GM11168 (cell line): Measurements from ENCODE around the gene RGS9.
"Not testable (repeated sequence)": the region's sequence is repeated elsewhere in the genome, so short reads cannot be mapped to it uniquely, and the experiment has no call there.

Experiments used
- in situ Hi-C: fragments of 300-500 bp; cut with MboI; formaldehyde crosslinking; loops from one replicate; pipeline ENCODE4 v1.12.0; 2022; ENCODE audit warnings: low sequenced_read_pairs; ENCODE audit not compliant: unreplicated experiment

RGS9 gene

GRCh38 chr17:65137021-65137939 is at the start of gene RGS9:
Gene RGS9, plus strand, starts transcription at chr17:65137370. Its CDS starts 171 bp downstream, at chr17:65137541.
- in situ Hi-C loops: no loop called here

GRCh38 chr17:65088621-65089360 is 48.4 kb upstream of the RGS9 start:
- in situ Hi-C loops: no loop called here

- in situ Hi-C loops: no loop called here
Observed at GRCh38 chr17:65092262-65092661, 44.9 kb upstream of the RGS9 start.

- in situ Hi-C loops: not testable (repeated sequence)
Observed at GRCh38 chr17:65092721-65093356, 44.3 kb upstream of the RGS9 start.

GRCh38 chr17:65093930-65094329 is 43.2 kb upstream of the RGS9 start:
- in situ Hi-C loops: no loop called here

- in situ Hi-C loops: no loop called here
Observed at GRCh38 chr17:65095465-65095864, 41.7 kb upstream of the RGS9 start.

- in situ Hi-C loops: not testable (repeated sequence)
Observed at GRCh38 chr17:65096382-65096781, 40.8 kb upstream of the RGS9 start.

- in situ Hi-C loops: no loop called here
Observed at GRCh38 chr17:65097110-65097509, 40.1 kb upstream of the RGS9 start.

- in situ Hi-C loops: no loop called here
Observed at GRCh38 chr17:65099475-65099874, 37.7 kb upstream of the RGS9 start.

- in situ Hi-C loops: no loop called here
Observed at GRCh38 chr17:65099941-65100315, 37.2 kb upstream of the RGS9 start.

GRCh38 chr17:65100316-65101140 is 36.6 kb upstream of the RGS9 start:
- in situ Hi-C loops: no loop called here

- in situ Hi-C loops: no loop called here
Observed at GRCh38 chr17:65101371-65101770, 35.8 kb upstream of the RGS9 start.

- in situ Hi-C loops: no loop called here
Observed at GRCh38 chr17:65102235-65102634, 34.9 kb upstream of the RGS9 start.

GRCh38 chr17:65102788-65103187 is 34.4 kb upstream of the RGS9 start:
- in situ Hi-C loops: no loop called here

GRCh38 chr17:65103431-65103830 is 33.7 kb upstream of the RGS9 start:
- in situ Hi-C loops: no loop called here

- in situ Hi-C loops: no loop called here
Observed at GRCh38 chr17:65103896-65104295, 33.3 kb upstream of the RGS9 start.

GRCh38 chr17:65104541-65104940 is 32.6 kb upstream of the RGS9 start:
- in situ Hi-C loops: no loop called here

GRCh38 chr17:65104973-65105372 is 32.2 kb upstream of the RGS9 start:
- in situ Hi-C loops: no loop called here

- in situ Hi-C loops: no loop called here
Observed at GRCh38 chr17:65108152-65108551, 29.0 kb upstream of the RGS9 start.

GRCh38 chr17:65109543-65109942 is 27.6 kb upstream of the RGS9 start:
- in situ Hi-C loops: no loop called here
